ENCODE data around the gene PCDHB11.
"Not testable (repeated sequence)": the region's sequence is repeated elsewhere in the genome, so short reads cannot be mapped to it uniquely, and the experiment has no call there.

The PCDHB11 gene

GRCh38 chr5:141199359-141200235 is at the start of gene PCDHB11:
TSS of gene PCDHB11 (plus strand) at chr5:141199627. CDS start at chr5:141199775, 148 bp downstream.
- DNase-seq = no peak

DNA sequence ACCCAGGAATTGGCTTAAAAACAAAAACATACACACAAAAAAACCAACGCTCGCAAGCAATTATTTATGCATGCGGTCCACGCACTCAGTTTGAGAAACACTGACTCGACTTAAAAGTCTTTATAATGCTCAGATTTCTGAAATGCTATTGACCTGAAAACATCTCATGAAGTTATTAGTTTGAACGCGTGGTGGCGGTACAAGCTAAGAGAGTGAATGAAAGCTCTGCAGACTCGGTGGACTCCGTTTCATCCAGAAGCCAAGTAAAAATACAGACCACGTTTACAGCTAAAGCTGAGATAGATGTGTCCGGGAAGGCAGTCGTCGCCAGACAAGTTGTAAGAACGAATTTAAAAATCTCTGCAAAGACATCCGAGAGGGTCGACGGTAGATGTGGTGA is 49.6 kb upstream of the PCDHB11 start, which contains the start of gene PCDHB6:
Gene PCDHB6, plus strand, starts transcription at position 246 of the 400 bp plus-strand sequence. CDS start 201 bp downstream, outside the sequence.
- DNase-seq = no peak

- DNase-seq = no peak
These were observed 49.0 kb upstream of the PCDHB11 start for GRCh38 chr5:141150224-141150992.

DNA sequence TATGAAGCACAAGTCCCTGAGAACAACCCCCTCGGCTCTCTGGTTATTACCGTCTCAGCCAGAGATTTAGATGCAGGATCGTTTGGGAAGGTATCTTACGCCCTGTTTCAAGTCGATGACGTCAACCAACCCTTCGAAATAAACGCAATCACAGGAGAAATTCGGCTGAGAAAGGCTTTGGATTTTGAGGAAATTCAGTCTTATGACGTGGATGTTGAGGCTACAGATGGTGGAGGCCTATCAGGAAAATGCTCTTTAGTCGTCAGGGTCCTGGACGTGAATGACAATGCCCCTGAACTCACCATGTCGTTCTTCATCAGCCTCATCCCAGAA is 48.5 kb upstream of the PCDHB11 start:
- no peak for DNase-seq

DNA sequence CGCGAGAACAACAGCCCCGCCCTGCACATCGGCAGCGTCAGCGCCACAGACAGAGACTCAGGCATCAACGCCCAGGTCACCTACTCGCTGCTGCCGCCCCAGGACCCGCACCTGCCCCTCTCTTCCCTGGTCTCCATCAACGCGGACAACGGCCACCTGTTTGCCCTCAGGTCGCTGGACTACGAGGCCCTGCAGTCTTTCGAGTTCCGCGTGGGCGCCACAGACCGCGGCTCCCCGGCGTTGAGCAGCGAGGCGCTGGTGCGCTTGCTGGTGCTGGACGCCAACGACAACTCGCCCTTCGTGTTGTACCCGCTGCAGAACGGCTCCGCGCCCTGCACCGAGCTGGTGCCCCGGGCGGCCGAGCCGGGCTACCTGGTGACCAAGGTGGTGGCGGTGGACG is 47.8 kb upstream of the PCDHB11 start:
- DNase-seq = not testable (repeated sequence)

DNA sequence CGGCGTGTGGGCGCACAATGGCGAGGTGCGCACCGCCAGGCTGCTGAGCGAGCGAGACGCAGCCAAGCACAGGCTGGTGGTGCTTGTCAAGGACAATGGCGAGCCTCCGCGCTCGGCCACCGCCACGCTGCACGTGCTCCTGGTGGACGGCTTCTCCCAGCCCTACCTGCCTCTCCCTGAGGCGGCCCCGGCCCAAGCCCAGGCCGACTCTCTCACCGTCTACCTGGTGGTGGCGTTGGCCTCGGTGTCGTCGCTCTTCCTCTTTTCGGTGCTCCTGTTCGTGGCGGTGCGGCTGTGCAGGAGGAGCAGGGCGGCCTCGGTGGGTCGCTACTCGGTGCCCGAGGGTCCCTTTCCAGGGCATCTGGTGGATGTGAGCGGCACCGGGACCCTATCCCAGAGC is 47.3 kb upstream of the PCDHB11 start:
- not testable (repeated sequence) for DNase-seq

GRCh38 chr5:141155540-141156374 is 43.7 kb upstream of the PCDHB11 start:
- no peak for DNase-seq

GRCh38 chr5:141157356-141157755 is 42.1 kb upstream of the PCDHB11 start:
- DNase-seq = not testable (repeated sequence)

DNA sequence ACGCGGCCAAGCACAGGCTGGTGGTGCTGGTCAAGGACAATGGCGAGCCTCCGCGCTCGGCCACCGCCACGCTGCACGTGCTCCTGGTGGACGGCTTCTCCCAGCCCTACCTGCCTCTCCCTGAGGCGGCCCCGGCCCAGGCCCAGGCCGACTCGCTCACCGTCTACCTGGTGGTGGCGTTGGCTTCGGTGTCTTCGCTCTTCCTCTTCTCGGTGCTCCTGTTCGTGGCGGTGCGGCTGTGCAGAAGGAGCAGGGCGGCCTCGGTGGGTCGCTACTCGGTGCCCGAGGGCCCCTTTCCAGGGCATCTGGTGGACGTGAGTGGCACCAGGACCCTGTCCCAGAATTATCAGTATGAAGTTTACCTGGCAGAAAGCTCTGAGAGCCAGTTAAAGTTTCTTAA is 41.5 kb upstream of the PCDHB11 start:
- not testable (repeated sequence) for DNase-seq

GRCh38 chr5:141172381-141173204 is 26.8 kb upstream of the PCDHB11 start, which contains the start of gene PCDHB7:
TSS of gene PCDHB7 (plus strand) at chr5:141172644. CDS start at chr5:141172836, 192 bp downstream.
- DNase-seq = no peak

DNA sequence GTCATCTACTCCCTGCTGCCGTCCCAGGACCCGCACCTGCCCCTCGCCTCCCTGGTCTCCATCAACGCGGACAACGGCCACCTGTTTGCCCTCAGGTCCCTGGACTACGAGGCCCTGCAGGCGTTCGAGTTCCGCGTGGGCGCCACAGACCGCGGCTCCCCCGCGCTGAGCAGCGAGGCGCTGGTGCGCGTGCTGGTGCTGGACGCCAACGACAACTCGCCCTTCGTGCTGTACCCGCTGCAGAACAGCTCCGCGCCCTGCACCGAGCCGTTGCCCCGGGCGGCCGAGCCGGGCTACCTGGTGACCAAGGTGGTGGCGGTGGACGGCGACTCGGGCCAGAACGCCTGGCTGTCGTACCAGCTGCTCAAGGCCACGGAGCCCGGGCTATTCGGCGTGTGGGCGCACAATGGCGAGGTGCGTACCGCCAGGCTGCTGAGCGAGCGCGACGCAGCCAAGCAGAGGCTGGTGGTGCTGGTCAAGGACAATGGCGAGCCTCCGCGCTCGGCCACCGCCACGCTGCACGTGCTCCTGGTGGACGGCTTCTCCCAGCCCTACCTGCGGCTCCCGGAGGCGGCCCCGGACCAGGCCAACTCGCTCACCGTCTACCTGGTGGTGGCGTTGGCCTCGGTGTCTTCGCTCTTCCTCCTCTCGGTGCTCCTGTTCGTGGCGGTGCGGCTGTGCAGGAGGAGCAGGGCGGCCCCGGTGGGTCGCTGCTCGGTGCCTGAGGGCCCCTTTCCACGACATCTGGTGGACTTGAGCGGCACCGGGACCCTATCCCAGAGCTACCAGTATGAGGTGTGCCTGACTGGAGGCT is 24.9 kb upstream of the PCDHB11 start:
- DNase-seq = not testable (repeated sequence)

DNA sequence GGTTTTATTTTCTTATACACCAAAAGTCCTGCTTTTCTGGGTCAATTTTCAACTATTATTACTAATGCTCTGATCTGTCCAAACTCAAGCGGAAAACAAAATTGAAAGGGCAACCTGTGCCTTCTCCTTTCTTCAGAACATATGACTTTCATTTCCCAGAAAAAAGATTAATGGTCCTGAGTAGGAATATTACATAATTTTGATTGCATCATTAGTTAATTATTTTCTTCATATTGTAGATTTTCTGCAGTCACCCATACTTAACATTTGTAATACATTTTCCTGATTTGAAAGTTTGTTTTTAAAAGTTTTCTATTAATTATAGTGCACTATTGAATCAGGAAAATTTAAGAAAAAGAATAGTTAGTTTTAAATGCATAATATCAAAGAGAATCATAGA is 23.5 kb upstream of the PCDHB11 start:
- no peak for DNase-seq

DNA sequence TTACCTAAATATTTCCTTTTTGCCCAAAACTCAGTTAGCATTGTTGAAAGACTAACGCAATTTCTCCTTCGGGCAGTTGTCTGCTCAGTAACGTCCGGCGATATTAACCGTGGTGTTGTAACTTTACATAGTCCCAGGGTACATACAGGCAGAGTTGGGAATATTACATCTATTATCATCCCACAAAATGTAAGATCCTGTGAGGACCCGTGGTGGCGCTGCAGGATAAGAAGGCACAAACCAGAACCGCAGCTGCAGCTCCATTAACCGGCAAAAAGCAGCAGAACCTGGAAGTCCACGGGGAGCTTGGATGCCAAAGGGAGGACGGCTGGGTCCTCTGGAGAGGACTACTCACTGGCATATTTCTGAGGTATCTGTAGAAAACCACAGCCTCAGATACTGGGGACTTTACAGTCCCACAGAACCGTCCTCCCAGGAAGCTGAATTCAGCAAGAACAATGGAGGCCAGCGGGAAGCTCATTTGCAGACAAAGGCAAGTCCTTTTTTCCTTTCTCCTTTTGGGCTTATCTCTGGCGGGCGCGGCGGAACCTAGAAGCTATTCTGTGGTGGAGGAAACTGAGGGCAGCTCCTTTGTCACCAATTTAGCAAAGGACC is 21.7 kb upstream of the PCDHB11 start, which contains the start of gene PCDHB8:
Gene PCDHB8, plus strand, starts transcription at position 214 of the 615 bp plus-strand sequence. Its CDS starts 245 bp downstream, at position 459.
- not testable (repeated sequence) for DNase-seq

- DNase-seq = not testable (repeated sequence)
These were observed 20.1 kb upstream of the PCDHB11 start for GRCh38 chr5:141179371-141179770.

- not testable (repeated sequence) for DNase-seq
These were observed 19.6 kb upstream of the PCDHB11 start for GRCh38 chr5:141179876-141180275.

- DNase-seq = no peak
These were observed 19.1 kb upstream of the PCDHB11 start for GRCh38 chr5:141180313-141180712.

DNA sequence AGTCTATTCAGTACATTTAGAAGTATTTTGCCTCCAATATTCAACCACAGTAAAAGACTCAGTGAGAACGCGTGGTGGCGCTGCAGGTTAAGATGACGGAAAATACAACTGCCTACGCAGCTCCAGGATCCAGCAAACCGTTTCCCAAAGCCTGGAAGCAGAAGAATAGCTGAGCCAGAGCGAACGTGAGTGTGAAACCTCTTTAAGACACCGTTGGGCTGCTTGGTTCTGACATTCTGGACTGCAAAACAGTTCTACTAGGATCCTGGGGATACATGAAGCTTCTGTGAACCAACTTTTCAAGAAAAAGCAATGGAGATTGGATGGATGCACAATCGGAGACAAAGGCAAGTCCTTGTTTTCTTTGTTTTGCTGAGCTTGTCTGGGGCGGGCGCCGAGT is 17.2 kb upstream of the PCDHB11 start, which contains the start of gene PCDHB16:
Gene PCDHB16, plus strand, starts transcription at position 140 of the 400 bp plus-strand sequence. Its CDS starts 173 bp downstream, at position 313.
- no peak for DNase-seq

DNA sequence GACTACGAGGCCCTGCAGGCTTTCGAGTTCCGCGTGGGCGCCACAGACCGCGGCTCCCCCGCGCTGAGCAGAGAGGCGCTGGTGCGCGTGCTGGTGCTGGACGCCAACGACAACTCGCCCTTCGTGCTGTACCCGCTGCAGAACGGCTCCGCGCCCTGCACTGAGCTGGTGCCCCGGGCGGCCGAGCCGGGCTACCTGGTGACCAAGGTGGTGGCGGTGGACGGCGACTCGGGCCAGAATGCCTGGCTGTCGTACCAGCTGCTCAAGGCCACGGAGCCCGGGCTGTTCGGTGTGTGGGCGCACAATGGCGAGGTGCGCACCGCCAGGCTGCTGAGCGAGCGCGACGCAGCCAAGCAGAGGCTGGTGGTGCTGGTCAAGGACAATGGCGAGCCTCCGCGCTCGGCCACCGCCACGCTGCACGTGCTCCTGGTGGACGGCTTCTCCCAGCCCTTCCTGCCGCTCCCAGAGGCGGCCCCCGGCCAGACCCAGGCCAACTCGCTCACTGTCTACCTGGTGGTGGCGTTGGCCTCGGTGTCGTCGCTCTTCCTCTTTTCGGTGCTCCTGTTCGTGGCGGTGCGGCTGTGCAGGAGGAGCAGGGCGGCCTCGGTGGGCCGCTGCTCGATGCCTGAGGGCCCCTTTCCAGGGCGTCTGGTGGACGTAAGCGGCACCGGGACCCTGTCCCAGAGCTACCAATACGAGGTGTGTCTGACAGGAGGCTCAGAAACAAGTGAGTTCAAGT is 15.1 kb upstream of the PCDHB11 start:
- DNase-seq = not testable (repeated sequence)

DNA sequence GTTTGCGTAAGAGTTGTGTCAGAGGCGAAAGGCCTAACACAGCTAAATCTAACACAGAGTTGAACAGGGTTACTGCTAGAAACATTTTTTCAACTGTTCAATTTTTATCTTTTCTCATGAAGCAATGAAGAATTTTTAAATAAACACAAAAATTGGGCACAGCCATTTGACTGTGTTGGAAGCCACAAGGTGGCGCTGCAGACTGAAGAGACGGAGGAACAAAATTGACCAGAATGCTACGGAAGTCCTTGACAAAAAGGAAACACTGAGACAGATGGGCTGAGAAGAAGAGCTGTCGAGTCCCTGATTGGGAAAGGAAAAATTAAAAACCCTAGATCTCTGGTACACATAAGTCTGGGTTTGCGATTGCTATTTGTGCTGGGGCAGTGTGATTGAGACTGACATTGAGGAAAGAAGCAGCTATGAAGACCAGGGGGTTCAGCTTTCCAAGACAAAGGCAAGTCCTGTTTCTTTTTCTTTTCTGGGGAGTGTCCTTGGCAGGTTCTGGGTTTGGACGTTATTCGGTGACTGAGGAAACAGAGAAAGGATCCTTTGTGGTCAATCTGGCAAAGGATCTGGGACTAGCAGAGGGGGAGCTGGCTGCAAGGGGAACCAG is 12.4 kb upstream of the PCDHB11 start, which contains the start of gene PCDHB9:
Gene PCDHB9, plus strand, starts transcription at position 265 of the 616 bp plus-strand sequence. Its CDS starts 158 bp downstream, at position 423.
- DNase-seq = peak; percentile 17
